GM18508 (cell line): ENCODE measurements around the gene ELL3.
"Not testable (repeated sequence)": the region's sequence is repeated elsewhere in the genome, so short reads cannot be mapped to it uniquely, and the experiment has no call there.

Source experiments
- ATAC-seq: cut with Tn5 transposase; IDR thresholded peaks from one replicate; pipeline ENCODE4 v1.9.1; 2021; ENCODE audit warnings: moderate number of reproducible peaks; ENCODE audit not compliant: insufficient read depth, unreplicated experiment

Gene ELL3

GRCh38 chr15:43735416-43735815, 41.4 kb downstream of the ELL3 start:
- ATAC-seq, result no peak

GRCh38 chr15:43728053-43728725, 48.6 kb downstream of the ELL3 start:
- ATAC-seq, result not testable (repeated sequence)

- not testable (repeated sequence) for ATAC-seq
These were observed 50.5 kb downstream of the ELL3 start for GRCh38 chr15:43726306-43726705.

GRCh38 chr15:43723151-43723550, 53.6 kb downstream of the ELL3 start:
- ATAC-seq, result no peak
